GM18858 (cell line): Measurements from ENCODE around the gene PFKFB3.

ENCODE experiments used
- ATAC-seq: cut with Tn5 transposase; IDR thresholded peaks from one replicate; pipeline ENCODE4 v1.9.1; 2021; ENCODE audit not compliant: unreplicated experiment

The PFKFB3 gene

DNA sequence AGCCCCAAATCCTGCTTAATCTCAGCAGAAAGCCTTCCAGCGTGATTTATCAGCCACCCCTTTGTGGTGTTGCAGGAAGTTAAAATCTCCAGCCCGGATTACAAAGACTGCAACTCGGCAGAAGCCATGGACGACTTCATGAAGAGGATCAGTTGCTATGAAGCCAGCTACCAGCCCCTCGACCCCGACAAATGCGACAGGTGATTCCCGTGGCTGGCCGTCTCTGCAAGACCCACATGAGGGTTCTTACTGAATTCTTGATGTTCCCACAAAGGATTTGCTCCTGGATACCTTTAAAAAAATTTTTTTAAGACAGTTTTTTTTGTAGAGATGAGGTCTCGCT is 16.7 kb downstream of the PFKFB3 start:
- no peak for ATAC-seq

DNA sequence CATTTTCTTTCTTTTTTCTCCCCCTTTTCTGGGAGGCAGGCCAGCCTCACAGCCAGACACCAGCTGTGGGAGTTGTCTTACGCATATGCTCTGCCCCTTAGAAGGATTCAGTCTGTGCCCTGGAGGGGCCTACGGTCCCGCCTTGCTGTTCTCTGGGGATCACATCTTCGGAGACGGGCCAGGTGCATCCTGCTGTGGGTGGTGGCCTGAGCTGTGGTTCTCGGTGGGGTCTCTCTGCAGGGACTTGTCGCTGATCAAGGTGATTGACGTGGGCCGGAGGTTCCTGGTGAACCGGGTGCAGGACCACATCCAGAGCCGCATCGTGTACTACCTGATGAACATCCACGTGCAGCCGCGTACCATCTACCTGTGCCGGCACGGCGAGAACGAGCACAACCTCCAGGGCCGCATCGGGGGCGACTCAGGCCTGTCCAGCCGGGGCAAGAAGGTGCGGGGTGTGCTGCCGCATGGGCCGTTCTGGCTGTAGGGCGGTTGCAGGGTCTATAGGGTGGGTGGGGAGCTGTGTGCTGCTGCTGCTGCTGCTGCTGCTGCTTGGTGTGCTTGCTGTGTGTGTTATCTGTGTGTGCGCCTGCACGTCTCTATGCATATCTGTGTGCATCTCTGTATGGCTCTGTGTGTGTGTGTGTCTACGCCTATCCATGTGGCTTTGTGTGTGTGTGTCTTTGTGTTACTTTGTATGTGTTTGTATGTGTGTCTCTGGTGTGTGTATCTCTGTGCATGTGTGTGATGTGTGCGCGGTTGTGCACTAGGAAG is 17.9 kb downstream of the PFKFB3 start:
- ATAC-seq, result no peak

DNA sequence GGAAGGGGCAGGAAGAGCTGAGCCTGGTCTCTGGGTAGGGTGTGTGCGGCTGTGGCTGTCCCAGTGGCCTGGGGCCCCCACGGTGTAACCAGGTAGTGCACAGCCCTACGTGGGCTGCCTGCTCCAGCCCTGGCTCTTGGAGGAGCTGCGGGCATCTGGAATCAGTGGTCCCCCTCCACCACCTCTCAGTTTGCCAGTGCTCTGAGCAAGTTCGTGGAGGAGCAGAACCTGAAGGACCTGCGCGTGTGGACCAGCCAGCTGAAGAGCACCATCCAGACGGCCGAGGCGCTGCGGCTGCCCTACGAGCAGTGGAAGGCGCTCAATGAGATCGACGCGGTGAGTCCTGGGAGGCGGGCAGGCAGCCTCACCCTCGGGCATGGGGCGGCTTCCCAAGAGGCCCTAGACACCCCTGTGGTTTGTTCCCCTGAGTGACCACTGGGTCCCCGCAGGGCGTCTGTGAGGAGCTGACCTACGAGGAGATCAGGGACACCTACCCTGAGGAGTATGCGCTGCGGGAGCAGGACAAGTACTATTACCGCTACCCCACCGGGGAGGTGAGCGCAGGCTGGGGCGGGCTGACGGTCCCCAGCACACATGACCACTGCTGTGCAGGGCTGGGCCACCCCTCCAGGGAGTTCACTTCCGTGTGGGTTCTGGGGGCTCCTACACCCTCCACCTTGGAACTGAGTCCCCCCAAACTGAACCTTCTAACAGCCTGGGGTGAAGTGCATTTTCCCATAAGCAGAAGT is 18.6 kb downstream of the PFKFB3 start:
- ATAC-seq, result no peak

DNA sequence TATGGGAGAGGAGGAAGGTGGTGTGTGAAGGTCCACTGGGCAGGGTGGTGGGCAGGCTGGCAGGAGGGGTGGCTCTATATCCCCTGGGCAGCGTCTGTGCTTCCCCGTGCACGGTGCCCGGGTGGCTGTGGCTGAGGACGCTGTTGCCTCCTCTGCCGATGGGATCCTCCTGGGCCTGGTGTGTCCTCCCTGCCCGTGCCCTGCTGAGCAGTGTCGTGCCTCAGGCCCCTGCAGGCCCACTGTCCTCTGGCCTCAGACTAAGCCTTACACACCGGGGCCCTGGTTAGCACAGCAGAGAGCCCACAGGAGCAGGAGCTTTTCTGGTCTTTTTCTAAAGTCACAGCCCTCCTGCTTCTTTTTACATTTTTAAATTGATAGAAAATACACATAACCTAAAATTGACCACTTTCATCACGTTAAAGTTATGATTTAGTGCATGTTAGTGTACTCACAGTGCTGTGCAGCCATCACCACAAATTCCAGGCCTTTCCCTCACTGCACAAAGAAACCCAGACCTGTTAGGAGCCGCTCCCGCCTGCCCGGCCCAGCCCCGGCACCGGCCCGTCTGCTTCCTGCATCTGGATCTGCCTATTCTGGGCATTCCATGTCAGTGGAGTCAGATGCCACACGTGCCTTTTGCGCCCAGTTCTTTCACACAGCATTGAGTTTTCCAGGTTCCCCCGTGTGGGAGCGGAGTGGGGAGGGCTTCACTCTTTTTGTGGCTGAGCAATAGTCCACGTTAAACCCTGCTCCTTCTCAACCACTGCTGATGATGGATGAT is 19.4 kb downstream of the PFKFB3 start:
- ATAC-seq, result no peak

DNA sequence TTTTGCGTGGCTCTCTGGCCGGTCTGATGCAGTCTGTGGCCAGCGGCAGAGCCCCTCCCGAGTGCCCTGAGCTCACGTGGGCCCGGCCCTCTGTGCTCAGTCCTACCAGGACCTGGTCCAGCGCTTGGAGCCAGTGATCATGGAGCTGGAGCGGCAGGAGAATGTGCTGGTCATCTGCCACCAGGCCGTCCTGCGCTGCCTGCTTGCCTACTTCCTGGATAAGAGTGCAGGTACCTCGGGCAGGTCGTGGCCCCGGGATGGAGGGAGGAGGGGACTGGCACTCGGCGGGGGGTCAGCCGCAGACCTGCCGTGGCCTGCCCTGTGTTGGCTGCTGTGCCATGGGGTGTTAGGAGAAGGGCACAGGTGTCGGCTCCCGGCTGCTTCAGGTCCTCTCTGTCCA is 20.0 kb downstream of the PFKFB3 start:
- no peak for ATAC-seq

DNA sequence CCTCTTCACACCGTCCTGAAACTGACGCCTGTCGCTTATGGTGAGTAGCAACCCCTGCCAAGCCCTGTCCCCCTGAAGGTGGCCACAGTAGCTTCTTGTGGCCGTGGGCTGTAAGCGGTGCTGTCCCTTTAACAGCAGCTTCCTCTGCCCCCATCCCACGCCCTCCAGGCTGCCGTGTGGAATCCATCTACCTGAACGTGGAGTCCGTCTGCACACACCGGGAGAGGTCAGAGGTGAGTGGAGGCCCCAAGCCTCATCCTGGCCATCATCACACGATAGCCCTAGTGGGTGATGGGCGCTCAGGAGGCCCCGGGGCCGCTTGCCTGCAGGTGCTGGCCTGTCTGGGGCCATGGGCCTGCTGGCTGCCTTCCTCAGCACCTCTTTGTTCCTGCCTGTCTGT is 21.2 kb downstream of the PFKFB3 start:
- no peak for ATAC-seq

DNA sequence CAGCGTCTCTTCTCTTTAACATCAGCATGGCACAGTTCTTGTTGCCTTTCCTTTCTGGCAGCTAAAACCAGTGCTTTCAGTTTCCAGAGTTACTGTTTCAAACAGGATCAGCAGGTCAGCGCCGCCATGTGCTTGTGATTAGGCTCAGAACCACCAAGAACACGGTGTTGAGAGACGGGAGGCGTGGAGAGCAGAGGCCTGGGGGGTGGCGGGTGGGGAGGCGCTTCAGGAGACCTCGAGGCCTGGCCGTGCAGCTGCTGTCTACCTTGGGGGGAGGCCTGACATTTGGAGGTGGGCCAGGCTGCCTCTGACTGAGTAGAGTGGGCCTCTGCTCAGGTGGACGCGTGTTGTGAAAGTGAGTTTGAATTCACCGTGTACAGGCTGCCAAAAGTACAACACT is 22.0 kb downstream of the PFKFB3 start:
- ATAC-seq, result no peak

DNA sequence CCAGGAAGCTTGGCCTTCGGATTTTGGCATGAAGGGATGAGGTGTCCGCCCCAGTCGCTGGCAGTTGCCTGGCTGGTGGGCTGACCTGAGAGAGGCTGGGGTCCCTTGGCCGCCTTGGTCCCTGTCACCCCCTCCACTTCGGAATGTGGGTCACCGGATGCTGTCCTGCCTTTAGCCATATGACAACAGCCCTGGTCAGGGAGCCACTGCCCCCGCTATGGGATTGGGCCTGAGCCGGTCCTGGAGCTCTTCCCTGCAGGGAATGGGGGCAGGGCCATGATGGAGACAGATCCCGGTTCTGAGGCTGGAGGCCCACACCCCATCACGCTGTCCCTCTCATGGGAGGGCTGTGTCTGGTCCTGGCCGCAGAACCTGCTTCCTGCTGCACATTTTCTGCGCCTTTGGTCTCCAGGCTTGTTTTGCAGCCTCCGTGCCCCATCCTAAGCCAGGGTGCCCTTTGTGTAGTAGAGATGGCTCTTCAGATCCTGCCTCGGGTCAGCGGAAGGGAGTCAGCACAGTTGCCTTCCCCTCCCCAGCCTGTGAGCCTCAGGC is 22.6 kb downstream of the PFKFB3 start:
- ATAC-seq, result no peak

DNA sequence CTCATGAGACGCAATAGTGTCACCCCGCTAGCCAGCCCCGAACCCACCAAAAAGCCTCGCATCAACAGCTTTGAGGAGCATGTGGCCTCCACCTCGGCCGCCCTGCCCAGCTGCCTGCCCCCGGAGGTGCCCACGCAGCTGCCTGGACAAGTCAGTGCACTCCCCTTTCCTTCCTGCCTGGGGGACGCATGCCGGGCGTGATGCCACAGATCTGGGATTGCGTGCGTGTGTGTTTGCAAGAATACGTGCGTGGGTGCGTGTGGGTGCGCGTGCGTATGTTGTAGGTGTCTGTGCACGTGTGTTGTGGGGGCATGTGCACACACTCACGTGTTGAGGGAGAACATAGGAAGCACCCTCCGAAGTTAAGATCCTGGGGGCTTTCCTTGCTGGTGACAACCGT is 23.5 kb downstream of the PFKFB3 start:
- no peak for ATAC-seq

DNA sequence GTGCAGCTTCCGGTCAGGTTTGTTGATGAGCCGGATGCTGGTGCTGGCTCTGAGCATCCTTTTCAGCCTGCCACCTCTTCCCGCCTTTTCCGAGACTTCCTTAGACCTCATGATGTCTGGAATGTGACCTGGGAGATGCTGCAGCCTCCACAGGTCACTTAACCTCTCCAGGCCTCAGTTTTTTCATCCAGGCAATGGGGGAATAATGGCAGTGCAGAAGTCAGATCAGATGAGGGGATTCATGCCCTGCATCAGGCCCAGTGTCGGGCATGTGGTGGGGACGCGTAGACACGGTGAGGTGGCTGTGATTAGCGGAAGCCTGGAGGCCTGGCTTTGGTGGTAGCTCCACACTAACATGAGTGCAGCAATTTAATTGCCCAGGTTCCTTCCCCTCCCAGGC is 24.6 kb downstream of the PFKFB3 start:
- no peak for ATAC-seq

DNA sequence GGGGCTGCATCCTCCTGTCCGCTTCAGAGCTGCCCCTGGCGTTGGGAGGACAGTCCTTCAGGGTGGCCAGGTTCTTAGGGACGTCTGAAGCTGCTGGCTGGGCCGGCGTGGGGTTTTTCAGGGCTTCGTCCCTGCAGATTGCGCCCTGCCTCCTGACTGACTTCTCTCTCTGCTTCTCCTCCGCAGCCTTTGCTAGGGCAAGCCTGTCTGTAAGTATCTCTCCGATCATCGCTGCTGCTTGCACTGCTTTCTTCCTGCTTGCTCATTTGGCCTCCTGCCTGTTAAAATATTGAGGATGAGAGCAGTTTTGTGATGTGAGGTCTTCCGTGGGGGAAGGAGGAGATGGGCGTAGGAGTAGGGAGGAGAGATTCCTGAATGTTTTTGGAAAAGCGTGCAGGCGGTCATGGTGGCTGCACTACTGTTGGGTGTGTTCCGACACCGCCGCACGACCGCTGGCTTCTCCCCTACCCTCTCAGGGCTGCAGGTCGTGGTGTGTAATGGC is 25.3 kb downstream of the PFKFB3 start:
- no peak for ATAC-seq

DNA sequence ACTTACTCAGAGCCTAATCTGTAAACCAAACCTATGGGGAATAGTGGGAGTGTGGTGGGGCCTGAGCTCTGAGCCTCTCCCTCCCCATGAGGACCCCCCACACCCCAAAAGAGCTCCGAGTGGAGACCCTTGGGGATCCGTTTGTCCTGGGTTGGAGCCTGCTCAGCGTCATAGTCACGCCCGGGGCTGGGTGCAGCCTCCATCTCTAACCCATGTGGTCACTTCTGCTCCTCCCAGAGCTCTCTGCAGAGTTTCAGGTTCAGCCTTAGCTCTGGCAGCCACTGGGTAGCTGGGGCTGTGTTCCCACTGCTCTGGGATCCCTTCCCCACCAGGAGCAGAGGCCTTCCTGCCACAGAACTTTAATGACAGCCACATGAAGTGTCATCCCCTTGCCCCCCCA is 25.9 kb downstream of the PFKFB3 start:
- no peak for ATAC-seq

DNA sequence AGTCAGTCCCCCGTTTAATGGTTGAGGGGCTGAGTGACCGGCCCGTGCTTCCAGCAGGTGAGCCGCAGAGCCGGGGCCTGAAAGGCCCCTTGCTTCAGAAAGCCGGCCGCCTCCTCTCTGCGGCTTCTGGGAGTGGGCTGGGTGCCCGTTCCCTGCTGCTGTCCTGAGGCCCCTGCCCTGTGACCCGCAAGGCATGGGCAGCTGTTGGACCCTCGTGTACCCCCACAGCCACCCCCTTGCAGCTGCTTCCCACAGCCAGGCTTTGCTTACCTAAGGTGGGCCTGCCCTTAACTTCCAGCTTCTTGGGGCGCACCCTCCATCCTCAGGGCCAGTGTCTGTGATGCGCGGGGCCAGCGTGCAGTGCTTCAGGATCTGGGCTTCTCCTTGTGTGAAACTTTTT is 26.6 kb downstream of the PFKFB3 start:
- ATAC-seq, result no peak

DNA sequence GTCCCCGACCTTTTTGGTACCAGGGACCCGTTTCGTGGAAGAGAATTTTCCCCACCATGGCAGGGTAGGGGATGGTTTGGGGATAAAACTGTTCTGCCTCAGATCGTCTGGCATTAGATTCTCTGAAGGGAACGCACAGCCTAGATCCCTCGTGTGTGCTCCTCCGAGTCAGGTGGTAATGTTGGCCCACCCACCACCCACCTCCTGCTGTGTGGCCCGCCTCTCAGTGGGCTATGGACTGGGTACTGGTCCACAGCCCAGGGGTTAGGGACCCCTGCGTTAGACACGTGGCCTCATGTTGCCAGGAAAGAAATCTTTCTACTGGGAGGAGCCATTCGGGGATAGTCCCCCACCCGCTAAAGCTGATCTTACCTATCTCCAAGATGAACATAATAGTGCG is 27.0 kb downstream of the PFKFB3 start:
- no peak for ATAC-seq

DNA sequence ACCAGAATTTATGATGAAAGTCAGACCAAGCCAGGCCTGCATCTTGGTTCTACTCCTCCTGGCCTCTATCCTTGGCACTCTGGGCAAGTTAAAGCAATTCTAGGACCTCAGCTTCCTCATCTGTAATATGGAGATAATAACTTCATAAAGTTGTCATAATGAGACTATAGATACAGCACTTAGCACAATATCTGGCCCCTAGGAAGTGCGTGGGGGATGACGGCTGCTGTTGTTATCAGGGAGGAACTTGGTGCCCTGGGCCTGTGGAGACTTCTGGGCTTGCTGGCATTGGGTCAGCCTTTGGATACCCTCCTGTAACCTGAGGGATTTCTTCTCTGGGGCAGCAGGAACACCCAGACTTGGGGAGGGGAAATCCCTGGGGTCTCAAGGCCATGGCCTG is 27.6 kb downstream of the PFKFB3 start:
- no peak for ATAC-seq

DNA sequence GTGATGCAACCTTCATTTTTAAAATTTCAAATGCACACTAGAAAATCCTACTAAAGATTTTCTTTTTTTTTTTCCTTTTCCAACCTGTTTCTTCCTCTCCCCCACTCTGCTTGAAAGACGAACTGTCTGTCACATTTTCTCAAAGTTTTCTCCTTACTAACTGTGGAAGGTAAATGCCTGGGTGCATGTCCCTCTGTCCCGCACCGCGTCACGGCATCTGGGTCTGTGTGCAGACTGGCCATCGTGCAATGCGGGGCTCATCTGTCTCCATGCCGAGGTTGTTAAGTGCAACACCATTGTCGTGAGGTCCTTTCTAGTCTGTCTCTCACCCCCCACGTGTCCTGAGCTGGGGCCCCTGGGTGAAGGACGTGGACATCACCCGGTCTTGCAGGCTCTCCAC is 28.4 kb downstream of the PFKFB3 start:
- no peak for ATAC-seq

DNA sequence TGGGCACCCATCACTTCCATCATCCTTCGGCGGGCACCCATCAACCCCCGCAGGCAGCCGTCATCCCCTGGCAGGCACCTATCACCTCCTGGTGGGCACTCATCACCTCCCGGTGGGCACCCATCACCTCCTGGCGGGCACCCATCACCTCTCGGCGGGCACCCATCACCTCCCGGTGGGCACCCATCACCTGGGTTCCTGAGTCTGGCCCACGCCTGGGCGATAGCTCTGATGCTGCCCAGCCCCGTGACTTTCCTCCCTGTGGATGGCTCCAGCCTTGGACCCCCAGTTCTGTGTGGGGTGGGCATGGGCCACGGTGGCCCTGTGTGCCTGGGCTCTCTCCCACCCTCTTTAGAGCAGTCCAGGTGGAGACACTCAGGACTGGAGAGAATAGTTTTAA is 29.0 kb downstream of the PFKFB3 start:
- no peak for ATAC-seq

DNA sequence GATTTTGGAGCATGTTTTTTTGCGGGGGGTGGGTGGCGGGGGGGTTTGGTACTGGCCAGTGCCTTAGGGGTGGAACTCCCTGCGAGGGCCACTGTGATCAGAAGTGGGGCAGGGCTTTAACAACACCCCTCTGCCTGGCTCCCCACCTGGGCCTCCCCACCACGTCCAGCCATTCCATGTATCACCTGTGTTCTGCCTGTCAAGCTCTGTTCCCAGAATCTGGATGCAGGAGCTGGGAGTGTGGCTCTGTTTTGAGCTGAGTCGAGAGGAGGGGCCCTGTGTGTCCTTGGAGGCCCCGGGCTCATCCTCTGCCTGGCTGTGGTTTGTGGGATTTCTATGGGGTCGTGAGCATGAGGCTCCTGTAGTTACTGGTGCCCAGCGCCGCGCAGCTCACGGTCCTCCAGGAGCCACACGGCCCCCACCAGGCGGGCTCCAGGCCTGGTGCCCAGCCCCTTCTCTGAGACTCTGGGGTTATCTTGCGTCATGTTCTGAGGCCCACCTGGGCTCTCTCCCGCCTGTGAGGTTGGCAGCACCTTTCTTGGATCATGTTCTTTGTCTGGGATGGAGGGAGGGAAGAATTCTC is 29.6 kb downstream of the PFKFB3 start:
- ATAC-seq, result no peak

DNA sequence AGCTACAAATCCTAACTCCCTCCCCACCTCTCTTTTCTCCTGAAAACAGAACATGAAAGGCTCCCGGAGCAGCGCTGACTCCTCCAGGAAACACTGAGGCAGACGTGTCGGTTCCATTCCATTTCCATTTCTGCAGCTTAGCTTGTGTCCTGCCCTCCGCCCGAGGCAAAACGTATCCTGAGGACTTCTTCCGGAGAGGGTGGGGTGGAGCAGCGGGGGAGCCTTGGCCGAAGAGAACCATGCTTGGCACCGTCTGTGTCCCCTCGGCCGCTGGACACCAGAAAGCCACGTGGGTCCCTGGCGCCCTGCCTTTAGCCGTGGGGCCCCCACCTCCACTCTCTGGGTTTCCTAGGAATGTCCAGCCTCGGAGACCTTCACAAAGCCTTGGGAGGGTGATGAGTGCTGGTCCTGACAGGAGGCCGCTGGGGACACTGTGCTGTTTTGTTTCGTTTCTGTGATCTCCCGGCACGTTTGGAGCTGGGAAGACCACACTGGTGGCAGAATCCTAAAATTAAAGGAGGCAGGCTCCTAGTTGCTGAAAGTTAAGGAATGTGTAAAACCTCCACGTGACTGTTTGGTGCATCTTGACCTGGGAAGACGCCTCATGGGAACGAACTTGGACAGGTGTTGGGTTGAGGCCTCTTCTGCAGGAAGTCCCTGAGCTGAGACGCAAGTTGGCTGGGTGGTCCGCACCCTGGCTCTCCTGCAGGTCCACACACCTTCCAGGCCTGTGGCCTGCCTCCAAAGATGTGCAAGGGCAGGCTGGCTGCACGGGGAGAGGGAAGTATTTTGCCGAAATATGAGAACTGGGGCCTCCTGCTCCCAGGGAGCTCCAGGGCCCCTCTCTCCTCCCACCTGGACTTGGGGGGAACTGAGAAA is 30.4 kb downstream of the PFKFB3 start:
- ATAC-seq, result no peak

DNA sequence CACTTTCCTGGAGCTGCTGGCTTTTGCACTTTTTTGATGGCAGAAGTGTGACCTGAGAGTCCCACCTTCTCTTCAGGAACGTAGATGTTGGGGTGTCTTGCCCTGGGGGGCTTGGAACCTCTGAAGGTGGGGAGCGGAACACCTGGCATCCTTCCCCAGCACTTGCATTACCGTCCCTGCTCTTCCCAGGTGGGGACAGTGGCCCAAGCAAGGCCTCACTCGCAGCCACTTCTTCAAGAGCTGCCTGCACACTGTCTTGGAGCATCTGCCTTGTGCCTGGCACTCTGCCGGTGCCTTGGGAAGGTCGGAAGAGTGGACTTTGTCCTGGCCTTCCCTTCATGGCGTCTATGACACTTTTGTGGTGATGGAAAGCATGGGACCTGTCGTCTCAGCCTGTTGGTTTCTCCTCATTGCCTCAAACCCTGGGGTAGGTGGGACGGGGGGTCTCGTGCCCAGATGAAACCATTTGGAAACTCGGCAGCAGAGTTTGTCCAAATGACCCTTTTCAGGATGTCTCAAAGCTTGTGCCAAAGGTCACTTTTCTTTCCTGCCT is 31.1 kb downstream of the PFKFB3 start:
- ATAC-seq, result no peak
